ENCODE results near the gene ZNF394. TPM values are rescaled to one million over a fixed set of nuclear protein-coding genes. Genes with fewer than 3 reads are reported as not detected.
"Not testable (repeated sequence)": the region's sequence is repeated elsewhere in the genome, so short reads cannot be mapped to it uniquely, and the experiment has no call there.

Gene ZNF394
- 33.4 and 37.5 TPM in 2 replicates for total RNA-seq (2014; rRNA removed; shearing (Covaris generic))

DNA sequence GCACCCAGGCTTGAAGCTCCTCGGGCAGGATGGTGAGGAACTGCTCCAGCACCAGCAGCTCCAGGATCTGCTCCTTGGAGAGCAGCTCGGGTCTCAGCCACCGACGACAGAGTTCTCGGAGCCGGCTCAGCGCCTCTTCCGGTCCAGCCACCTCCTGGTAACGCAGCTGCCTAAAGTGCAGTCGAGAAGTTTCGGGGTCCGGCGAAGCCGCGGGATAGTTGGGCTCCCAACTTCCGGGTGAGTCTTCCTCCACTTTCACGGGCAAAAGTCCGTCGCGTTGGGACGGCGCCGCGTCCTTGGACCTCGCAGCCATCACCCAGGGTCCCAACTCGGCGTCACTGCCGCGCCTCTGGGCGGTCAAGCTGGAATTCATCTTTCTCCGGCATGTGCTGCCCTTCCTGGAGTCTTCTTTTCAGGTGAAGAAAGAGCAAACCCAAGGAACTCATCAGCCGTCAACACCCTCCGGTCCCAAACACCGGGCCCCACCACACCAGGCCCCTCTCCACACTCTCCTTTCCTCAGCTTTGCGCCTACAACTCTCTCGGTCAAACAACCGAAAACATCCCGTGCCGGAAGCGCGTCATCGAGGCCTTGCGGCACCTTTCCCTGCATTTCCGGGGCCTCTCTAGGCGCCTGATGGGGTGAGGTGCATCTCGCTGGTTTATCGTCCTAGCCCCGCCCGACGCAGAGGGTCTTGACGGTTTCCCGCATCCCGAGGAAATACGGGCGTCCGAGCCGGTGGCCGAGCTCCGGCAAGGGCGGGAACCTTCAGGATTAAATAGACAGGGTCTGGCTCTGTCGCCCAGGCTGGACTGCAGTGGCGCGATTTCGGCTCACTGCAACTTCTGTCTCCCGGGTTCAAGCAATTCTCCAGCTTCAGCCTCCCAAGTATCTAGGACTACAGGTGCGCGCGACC lies at the start of gene ZNF394:
Gene ZNF394, minus strand, starts transcription at position 561 of the 916 bp plus-strand sequence. Its CDS starts 188 bp downstream, at position 373.
- DNase-seq (ENCODE audit: low read depth), result peak; percentile 98

DNA sequence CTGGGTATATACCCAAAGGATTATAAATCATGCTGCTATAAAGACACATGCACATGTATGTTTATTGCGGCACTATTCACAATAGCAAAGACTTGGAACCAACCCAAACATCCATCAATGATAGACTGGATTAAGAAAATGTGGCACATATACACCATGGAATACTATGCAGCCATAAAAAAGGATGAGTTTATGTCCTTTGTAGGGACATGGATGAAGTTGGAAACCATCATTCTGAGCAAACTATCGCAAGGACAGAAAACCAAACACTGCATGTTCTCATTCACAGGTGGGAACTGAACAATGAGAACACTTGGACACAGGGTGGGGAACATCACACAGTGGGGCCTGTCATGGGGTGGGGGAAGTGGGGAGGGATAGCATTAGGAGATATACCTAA lies 49.5 kb upstream of the ZNF394 start:
- DNase-seq (ENCODE audit: low read depth), result not testable (repeated sequence)

GRCh38 chr7:99545308-99545707 lies 45.2 kb upstream of the ZNF394 start:
- DNase-seq (ENCODE audit: low read depth), result not testable (repeated sequence)

- no peak for DNase-seq (ENCODE audit: low read depth)
These were observed 43.8 kb upstream of the ZNF394 start for GRCh38 chr7:99543916-99544315.

DNA sequence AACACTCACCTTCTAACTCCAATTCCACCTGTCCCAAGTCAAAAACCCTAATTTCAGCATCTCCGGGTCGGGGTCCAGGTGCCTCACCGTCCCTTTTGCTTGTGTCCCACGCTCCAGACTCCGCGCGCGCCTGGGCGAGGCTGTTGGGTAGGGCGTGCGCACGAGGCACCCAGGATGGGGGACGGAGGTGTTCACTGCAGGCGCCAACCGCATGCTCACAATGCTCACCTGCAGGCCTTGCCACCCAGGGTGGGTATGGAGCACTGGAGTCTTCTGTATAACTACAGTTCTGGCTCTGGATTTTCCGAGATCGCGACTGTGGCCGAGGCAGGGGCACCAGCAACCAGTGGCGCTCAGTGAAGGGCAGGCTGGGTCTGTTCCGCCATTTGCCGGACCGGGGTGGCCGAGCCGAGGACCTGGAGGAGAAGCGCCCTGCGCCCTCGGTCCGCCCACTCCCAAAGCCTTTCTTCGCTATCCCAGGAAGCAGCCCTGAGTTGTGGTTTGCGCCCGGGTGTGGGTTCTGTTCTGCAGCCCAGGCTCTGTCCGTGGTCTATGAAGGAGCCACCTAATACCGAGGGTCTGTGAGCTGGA lies 43.1 kb upstream of the ZNF394 start:
- no peak for DNase-seq (ENCODE audit: low read depth)

GRCh38 chr7:99541212-99541611 lies 41.1 kb upstream of the ZNF394 start:
- DNase-seq (ENCODE audit: low read depth), result no peak

DNA sequence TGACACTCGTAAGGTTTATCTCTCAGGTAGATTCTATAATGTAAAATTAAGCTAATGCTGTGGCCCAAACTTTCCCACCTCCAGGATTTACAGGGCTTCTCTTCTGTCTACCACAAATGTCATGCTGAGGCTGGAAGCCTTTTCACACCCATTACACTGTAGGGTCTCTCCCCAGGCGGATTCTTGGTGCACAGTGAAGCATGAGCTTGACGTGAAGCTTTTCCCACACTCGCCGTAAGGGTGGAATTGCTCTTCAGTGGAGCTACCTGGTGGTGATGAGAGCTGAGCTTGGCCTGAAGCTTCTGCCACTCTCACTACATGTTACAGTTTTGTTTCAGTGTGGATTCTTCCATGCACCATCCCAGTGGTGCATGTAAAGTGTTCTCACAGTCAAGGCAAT lies 40.5 kb upstream of the ZNF394 start:
- no peak for DNase-seq (ENCODE audit: low read depth)

- no peak for DNase-seq (ENCODE audit: low read depth)
These were observed 39.2 kb upstream of the ZNF394 start for GRCh38 chr7:99539213-99539811.

DNA sequence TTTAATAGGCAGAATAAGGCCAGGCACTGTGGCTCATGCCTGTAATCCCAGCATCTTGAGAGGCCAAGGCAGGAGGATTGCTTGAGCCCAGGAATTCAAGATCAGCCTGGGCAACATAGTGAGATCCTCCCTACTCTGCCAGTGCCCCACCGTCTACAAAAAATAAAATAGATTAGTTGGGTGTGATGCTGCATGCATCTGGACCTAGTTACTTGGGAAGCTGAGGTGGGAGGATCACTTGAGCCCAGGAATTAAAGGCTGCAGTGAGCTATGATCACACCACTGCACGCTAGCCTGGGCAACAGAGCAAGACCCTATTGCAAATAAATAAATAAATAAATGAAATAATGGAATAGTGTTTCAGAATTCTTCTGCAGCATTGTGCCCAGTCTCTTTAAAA lies 35.6 kb upstream of the ZNF394 start:
- DNase-seq (ENCODE audit: low read depth), result no peak

DNA sequence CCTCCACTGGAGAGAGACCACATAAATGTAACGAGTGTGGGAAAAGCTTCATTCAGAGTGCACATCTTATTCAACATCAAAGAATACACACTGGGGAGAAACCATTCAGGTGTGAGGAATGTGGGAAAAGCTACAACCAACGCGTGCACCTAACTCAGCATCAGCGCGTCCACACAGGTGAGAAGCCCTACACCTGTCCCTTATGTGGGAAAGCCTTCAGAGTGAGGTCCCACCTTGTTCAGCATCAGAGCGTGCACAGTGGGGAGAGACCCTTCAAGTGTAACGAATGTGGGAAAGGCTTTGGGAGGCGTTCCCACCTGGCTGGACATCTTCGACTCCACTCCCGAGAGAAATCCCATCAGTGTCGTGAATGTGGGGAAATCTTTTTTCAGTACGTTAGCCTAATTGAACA lies 31.3 kb upstream of the ZNF394 start:
- DNase-seq (ENCODE audit: low read depth), result no peak

DNA sequence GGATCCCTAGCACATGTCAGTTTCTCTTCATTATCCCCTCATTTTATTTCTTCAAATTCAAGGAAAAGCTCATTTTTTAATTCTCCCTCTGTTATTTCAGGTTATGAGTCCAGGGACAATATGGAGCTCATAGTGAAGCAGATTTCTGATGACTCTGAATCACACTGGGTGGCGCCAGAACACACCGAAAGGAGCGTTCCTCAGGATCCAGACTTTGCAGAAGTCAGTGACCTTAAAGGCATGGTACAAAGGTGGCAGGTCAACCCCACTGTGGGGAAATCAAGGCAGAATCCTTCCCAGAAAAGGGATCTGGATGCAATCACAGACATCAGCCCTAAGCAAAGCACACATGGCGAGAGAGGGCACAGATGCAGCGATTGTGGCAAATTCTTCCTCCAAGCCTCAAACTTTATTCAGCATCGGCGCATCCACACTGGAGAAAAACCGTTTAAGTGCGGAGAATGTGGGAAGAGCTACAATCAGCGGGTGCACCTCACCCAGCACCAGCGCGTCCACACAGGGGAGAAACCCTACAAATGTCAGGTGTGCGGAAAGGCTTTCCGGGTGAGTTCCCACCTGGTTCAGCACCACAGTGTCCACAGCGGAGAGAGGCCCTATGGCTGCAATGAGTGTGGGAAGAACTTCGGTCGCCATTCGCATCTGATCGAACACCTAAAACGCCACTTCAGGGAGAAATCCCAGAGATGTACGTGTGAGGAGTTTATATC lies 25.8 kb upstream of the ZNF394 start:
- DNase-seq (ENCODE audit: low read depth), result peak; percentile 27

- DNase-seq (ENCODE audit: low read depth), result no peak
These were observed 21.3 kb upstream of the ZNF394 start for GRCh38 chr7:99521399-99521798.

GRCh38 chr7:99514050-99514449 lies 14.0 kb upstream of the ZNF394 start:
- no peak for DNase-seq (ENCODE audit: low read depth)

DNA sequence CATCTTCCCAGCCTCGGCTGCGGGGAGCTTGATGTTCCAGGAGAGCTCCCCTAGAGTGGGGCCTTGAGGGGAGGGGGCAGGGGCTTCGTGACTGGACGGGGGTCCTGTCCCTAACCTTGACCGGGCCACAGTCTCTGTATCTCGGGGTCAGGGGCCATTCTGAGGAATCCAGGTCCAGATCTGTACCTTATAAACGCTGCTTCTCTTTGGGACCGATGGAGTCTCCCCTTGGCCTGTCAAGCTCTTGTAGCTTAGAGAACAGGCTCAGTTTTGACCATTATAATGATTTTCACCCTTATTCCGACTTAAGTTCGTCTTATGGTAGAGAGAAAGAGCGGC lies 5.2 kb upstream of the ZNF394 start:
- no peak for DNase-seq (ENCODE audit: low read depth)

DNA sequence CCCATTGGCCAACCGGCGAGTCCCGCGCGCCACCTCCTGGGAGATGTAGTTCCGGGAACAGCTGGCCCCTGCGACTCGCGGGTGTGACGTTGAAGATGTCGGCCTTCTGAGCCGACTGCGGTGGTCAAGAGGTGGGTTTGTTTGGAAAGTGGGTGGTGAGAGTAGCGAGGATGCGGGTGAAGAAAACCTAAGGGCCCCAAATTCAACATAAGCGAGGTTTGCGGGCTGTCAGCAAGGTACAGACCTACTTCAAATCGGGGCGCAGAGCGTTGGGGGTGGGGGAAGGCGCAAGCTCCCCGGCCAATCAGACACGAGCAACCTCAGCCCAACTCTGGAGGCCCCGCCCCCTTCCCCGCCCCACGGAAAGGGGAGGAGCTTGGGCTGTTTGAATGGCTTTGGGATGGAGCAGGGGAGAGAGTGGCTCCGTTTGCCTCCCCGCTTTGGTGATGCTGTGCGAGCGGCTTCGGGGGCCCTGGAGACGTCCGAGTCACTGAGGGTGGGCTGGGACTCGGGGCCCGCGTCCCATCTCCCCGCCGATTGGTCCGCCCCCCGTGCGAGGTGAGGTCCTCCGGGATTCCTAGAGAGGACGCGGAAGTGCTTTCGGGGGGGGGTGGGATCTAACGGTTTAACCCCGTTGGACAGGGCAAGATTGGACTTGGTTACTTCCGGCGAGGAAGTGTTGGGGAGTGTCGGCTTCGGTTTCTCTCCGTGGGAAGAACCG lies 4.7 kb upstream of the ZNF394 start, which contains the start of gene ZKSCAN5:
Gene ZKSCAN5, plus strand, starts transcription at position 60 of the 721 bp plus-strand sequence. CDS start 1,383 bp downstream, outside the sequence.
- peak; percentile 99 for DNase-seq (ENCODE audit: low read depth)

DNA sequence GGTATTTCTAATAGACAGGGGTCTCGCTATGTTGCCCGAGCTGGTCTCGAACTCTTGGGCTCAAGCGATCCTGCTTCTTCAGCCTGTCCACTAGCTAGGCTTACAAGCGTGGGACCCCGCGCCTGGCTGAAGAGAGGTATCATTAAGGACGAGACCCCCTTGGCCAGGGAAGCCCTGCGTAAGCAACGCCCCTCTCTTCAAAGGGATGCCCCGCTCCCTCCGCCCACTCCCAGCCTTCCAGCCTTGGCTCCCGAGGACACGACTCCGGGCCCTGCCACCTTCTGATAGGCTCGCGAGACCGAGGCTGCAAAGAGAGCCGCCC lies 4.2 kb upstream of the ZNF394 start:
- peak; percentile 100 for DNase-seq (ENCODE audit: low read depth)

GRCh38 chr7:99501236-99501635 lies 1.2 kb upstream of the ZNF394 start:
- not testable (repeated sequence) for DNase-seq (ENCODE audit: low read depth)

DNA sequence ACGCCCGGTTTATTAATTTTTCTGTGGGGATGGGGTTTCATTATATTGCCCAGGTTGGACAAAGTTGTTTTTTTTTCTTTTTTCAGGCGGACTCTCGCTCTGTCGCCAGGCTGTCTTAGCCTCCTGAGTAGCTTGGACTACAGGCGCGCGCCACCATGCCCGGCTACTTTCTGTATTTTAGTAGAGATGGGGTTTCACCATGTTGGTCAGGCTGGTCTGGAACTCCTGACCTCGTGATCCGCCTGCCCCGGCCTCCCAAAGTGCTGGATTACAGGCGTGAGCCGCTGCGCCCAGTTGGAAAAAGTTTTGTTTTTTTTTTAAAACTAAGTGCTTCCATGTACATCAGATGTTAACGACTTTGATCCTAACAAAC lies 542 bp upstream of the ZNF394 start:
- DNase-seq (ENCODE audit: low read depth), result no peak

GRCh38 chr7:99499371-99499720 lies 735 bp downstream of the ZNF394 start:
- DNase-seq (ENCODE audit: low read depth), result peak; percentile 19

DNA sequence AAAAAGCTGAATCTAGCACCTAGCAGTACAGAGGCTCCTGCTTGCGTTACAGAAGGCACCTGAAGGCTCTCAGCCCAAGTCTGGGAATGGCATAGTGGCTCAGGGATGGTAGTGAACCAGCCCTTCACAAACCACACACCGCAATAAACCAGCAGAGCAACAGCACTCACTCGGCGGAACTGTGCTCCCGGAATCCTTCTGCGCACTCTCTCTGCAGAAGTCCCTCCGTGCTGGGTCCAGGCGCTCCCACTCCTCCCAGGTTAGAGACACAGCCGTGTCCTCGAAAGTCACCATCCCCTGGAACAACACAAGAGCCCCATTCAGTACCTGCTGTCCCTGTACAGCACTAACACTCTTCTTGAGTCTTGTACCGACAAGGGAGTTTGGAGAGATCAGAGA lies 1.5 kb downstream of the ZNF394 start:
- no peak for DNase-seq (ENCODE audit: low read depth)

- no peak for DNase-seq (ENCODE audit: low read depth)
These were observed 2.1 kb downstream of the ZNF394 start for GRCh38 chr7:99497766-99498545.
